HepG2 (cell line): ENCODE data around the gene CAMK2G. TPM values are rescaled to one million over a fixed set of nuclear protein-coding genes. Genes with fewer than 3 reads are reported as not detected.

ENCODE experiments used
- ASH2L ChIP-seq: fragments of 300-600, 200-600 bp; sonication (generic); IDR thresholded peaks from 2 replicates; pipeline ENCODE4 v1.7.0; 2017; ENCODE audit warnings: low read depth, mild to moderate bottlenecking, moderate library complexity, mixed read lengths, low read length; ENCODE audit not compliant: insufficient read length
- FIP1L1 ChIP-seq: fragments of 200-400 bp; formaldehyde crosslinking; IDR thresholded peaks from 2 replicates; pipeline ENCODE4 v1.6.1; 2018; ENCODE audit warnings: low read depth, mild to moderate bottlenecking, low read length, moderate library complexity, borderline replicate concordance; ENCODE audit not compliant: insufficient read depth
- HNRNPK ChIP-seq: fragments of 200-400 bp; formaldehyde crosslinking; IDR thresholded peaks from 2 replicates; pipeline ENCODE4 v1.6.1; 2018; ENCODE audit warnings: low read length, low read depth, moderate library complexity, mild to moderate bottlenecking; ENCODE audit not compliant: poor library complexity, severe bottlenecking
- HOXA5 ChIP-seq: sonication (generic); formaldehyde crosslinking; IDR thresholded peaks from 2 replicates; pipeline ENCODE4 v1.4.0; 2020; ENCODE audit warnings: missing genetic modification reagents
- JARID2 ChIP-seq: sonication (generic); formaldehyde crosslinking; IDR thresholded peaks from 2 replicates; pipeline ENCODE4 v1.8.1; 2023; ENCODE audit warnings: missing genetic modification reagents, inconsistent platforms; ENCODE audit not compliant: insufficient replicate concordance
- KDM3A ChIP-seq: IDR thresholded peaks from 2 replicates; pipeline ENCODE4 v1.6.1; 2018; ENCODE audit warnings: low read depth, missing compliant biosample characterization
- PATZ1 ChIP-seq: sonication (generic); formaldehyde crosslinking; IDR thresholded peaks from 2 replicates; pipeline ENCODE4 v1.4.0; 2020; ENCODE audit warnings: missing genetic modification reagents
- PRDM4 ChIP-seq: sonication (generic); formaldehyde crosslinking; IDR thresholded peaks from 2 replicates; pipeline ENCODE4 v1.9.0; 2021; ENCODE audit warnings: missing genetic modification reagents, borderline replicate concordance
- RBFOX2 ChIP-seq: fragments of 200-400 bp; formaldehyde crosslinking; IDR thresholded peaks from 2 replicates; pipeline ENCODE4 v1.6.1; 2017; ENCODE audit warnings: low read depth, mild to moderate bottlenecking, low read length
- RBM39 ChIP-seq: fragments of 200-400 bp; formaldehyde crosslinking; IDR thresholded peaks from one replicate; pipeline ENCODE4 v1.6.1; 2018; ENCODE audit warnings: antibody characterized with exemption, mild to moderate bottlenecking, low read depth, low read length; ENCODE audit not compliant: poor library complexity, severe bottlenecking
- TAF1 ChIP-seq: sonication (generic); formaldehyde crosslinking; IDR thresholded peaks from 2 replicates; pipeline ENCODE4 v1.4.0; 2020; ENCODE audit warnings: missing genetic modification reagents
- TFE3 ChIP-seq: IDR thresholded peaks from 2 replicates; pipeline ENCODE4 v1.6.1; 2016
- THAP7 ChIP-seq: sonication (generic); formaldehyde crosslinking; IDR thresholded peaks from 2 replicates; pipeline ENCODE4 v1.8.1; 2023; ENCODE audit warnings: mild to moderate bottlenecking, missing genetic modification reagents
- ZFP91 ChIP-seq: sonication (generic); formaldehyde crosslinking; IDR thresholded peaks from 2 replicates; pipeline ENCODE4 v1.9.0; 2022; ENCODE audit warnings: missing genetic modification reagents, mild to moderate bottlenecking, borderline replicate concordance
- ZNF562 ChIP-seq: sonication (generic); formaldehyde crosslinking; IDR thresholded peaks from 2 replicates; pipeline ENCODE4 v1.8.0; 2022; ENCODE audit warnings: missing genetic modification reagents, borderline replicate concordance
- ZNF768 ChIP-seq: sonication (generic); formaldehyde crosslinking; IDR thresholded peaks from 2 replicates; pipeline ENCODE4 v1.4.0; 2020; ENCODE audit warnings: missing genetic modification reagents
- polyA plus RNA-seq, 8 experiments: library from polyadenylated mRNA; depleted of rRNA in 3 of 8; stranded (reverse) in 7 of 8; unstranded in 1 of 8; fragments of >200 nt; fragmentation: Illumina TruSeq in 4 of 8; extraction: Trizol in 4 of 8; gene quantifications; 2 replicates each; pipeline versions ENCODE4 v1.2.1 to v1.2.3, GENCODE V29; 2011 to 2016; ENCODE audit warnings: low read depth in 4 of 8, missing spikeins in 1 of 8, mixed read lengths in 1 of 8; ENCODE audit not compliant: insufficient read depth in 1 of 8
- total RNA-seq, 5 experiments: library from RNA; depleted of rRNA; stranded (reverse); fragments of >200 nt; fragmentation: Illumina TruSeq; extraction: Trizol; gene quantifications; 2 replicates each; pipeline ENCODE4 v1.2.3, GENCODE V29; 2016; ENCODE audit warnings: low read depth in 1 of 5

CAMK2G gene
- total and polyA plus RNA-seq, 2 of the 13 experiments (the other 11 are each of a cell fraction or from before 2014, with no cell fraction given) = 15.9 to 18.8 TPM

- TF ChIP-seq ZFP91 (CRISPR knock-in tag) (0 out of 2 replicates have a peak, but pooled peaks have one; percentile 55), HOXA5 (CRISPR knock-in tag) (no peak), RBFOX2 (no peak), TAF1 (peak; percentile 25; the same call in 1 of the 2 replicates), KDM3A (CRISPR knock-in tag) (no peak), FIP1L1 (no peak), PRDM4 (CRISPR knock-in tag) (no peak), HNRNPK (no peak), RBM39 (no peak), PATZ1 (CRISPR knock-in tag) (peak; percentile 37), JARID2 (CRISPR knock-in tag) (no peak), ASH2L (peak; percentile 20), ZNF768 (CRISPR knock-in tag) (0 out of 2 replicates have a peak, but pooled peaks have one; percentile 17), ZNF562 (no peak), THAP7 (CRISPR knock-in tag) (no peak), TFE3 (CRISPR knock-in tag) (no peak)
Measured at GRCh38 chr10:73910764-73911552, 36.6 kb upstream of the CAMK2G start, which contains the start of gene PLAU (continued).
